Endothelial cell of umbilical vein (primary cell): Measurements from ENCODE around the gene NRG3.

Source experiments
- EZH2 ChIP-seq: IDR thresholded peaks from 2 replicates; pipeline ENCODE4 v1.6.1; 2012; ENCODE audit warnings: borderline replicate concordance, low read depth, mild to moderate bottlenecking, moderate library complexity, low read length, inconsistent platforms; ENCODE audit not compliant: severe bottlenecking
- GATA2 ChIP-seq: IDR thresholded peaks from 2 replicates; pipeline ENCODE4 v1.7.0; 2011; ENCODE audit warnings: low read depth, mild to moderate bottlenecking, moderate library complexity, mixed read lengths, low read length; ENCODE audit not compliant: insufficient read length, insufficient read depth
- JUN ChIP-seq: IDR thresholded peaks from 2 replicates; pipeline ENCODE4 v1.6.1; 2011; ENCODE audit warnings: borderline replicate concordance, low read depth; ENCODE audit not compliant: insufficient read length, insufficient read depth
- POLR2A ChIP-seq: IDR thresholded peaks from 2 replicates; pipeline ENCODE4 v1.6.1; 2012; ENCODE audit warnings: low read depth, mild to moderate bottlenecking, control low read depth, low read length
- TF ChIP-seq, protein P1 (sequence below), 2 donors: IDR thresholded peaks; 1 replicate in 1 of 2; 2 replicates in 1 of 2; pipeline ENCODE4 v1.5.1; 2011; ENCODE audit warnings: low read length in 2 of 2, mild to moderate bottlenecking in 2 of 2, moderate library complexity in 2 of 2, control low read depth in 1 of 2, inconsistent platforms in 1 of 2, low read depth in 1 of 2; ENCODE audit not compliant: insufficient read depth in 1 of 2; ENCODE audit errors: extremely low read depth in 1 of 2
- TF ChIP-seq, protein P2 (sequence below): IDR thresholded peaks from 2 replicates; pipeline ENCODE4 v1.6.1; 2011; ENCODE audit not compliant: insufficient read depth, insufficient read length

DNA sequence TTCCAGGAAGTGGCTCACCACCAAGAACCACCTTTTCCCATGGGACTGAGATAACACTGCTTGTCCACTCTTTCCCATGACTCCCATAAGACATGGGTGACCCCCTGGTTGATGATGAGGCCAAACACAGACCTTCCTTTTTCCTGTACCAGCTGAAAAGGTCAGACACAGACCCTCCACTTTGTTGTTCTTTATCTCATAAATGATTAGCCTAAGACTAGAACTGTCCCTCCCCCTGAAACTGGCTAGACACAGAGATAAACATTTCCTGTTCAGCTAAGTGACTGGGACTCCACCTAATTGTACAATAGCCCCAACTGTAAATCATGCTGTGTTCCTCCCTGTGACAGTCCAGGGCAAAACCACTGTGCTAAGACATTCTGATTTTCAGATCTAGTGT, 8.2 kb upstream of the NRG3 start:
- TF ChIP-seq JUN (no peak), EZH2 (no peak), POLR2A (no peak), GATA2 (peak; percentile 93)
- TF ChIP-seq, protein P1, sequence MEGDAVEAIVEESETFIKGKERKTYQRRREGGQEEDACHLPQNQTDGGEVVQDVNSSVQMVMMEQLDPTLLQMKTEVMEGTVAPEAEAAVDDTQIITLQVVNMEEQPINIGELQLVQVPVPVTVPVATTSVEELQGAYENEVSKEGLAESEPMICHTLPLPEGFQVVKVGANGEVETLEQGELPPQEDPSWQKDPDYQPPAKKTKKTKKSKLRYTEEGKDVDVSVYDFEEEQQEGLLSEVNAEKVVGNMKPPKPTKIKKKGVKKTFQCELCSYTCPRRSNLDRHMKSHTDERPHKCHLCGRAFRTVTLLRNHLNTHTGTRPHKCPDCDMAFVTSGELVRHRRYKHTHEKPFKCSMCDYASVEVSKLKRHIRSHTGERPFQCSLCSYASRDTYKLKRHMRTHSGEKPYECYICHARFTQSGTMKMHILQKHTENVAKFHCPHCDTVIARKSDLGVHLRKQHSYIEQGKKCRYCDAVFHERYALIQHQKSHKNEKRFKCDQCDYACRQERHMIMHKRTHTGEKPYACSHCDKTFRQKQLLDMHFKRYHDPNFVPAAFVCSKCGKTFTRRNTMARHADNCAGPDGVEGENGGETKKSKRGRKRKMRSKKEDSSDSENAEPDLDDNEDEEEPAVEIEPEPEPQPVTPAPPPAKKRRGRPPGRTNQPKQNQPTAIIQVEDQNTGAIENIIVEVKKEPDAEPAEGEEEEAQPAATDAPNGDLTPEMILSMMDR (IDR thresholded peaks at IDR 0.05; ENCODE audit: extremely low read depth in 1 of 2, insufficient read depth in 1 of 2, low read depth in 1 of 2, low read length in 2 of 2), result no peak
- TF ChIP-seq, protein P2, sequence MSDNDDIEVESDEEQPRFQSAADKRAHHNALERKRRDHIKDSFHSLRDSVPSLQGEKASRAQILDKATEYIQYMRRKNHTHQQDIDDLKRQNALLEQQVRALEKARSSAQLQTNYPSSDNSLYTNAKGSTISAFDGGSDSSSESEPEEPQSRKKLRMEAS, result no peak
